Measurements from ENCODE around the gene PET100.
"Not testable (repeated sequence)": the region's sequence is repeated elsewhere in the genome, so short reads cannot be mapped to it uniquely, and the experiment has no call there.

Gene PET100

GRCh38 chr19:7635670-7636069, 6.1 kb downstream of the PET100 start:
- DNase-seq, result no peak

GRCh38 chr19:7636317-7636690, 6.7 kb downstream of the PET100 start:
- no peak for DNase-seq

- no peak for DNase-seq
Observed at GRCh38 chr19:7636691-7637373, 7.2 kb downstream of the PET100 start, which contains the start of gene STXBP2. Gene STXBP2 (plus strand): TSS chr19:7637110. CDS start chr19:7637150, 40 bp downstream.

- DNase-seq, result no peak
Observed at GRCh38 chr19:7637374-7638256, 8.0 kb downstream of the PET100 start.

GRCh38 chr19:7638802-7639465, 9.3 kb downstream of the PET100 start:
- DNase-seq, result no peak

GRCh38 chr19:7639863-7640348, 10.3 kb downstream of the PET100 start:
- DNase-seq, result no peak

GRCh38 chr19:7640803-7641202, 11.2 kb downstream of the PET100 start:
- no peak for DNase-seq

- DNase-seq, result no peak
Observed at GRCh38 chr19:7641290-7642276, 12.0 kb downstream of the PET100 start.

- DNase-seq, result no peak
Observed at GRCh38 chr19:7642295-7643030, 12.9 kb downstream of the PET100 start.

GRCh38 chr19:7643031-7643415, 13.4 kb downstream of the PET100 start:
- no peak for DNase-seq

GRCh38 chr19:7643629-7644549, 14.3 kb downstream of the PET100 start:
- DNase-seq, result not testable (repeated sequence)

- no peak for DNase-seq
Observed at GRCh38 chr19:7644550-7644877, 14.9 kb downstream of the PET100 start.

GRCh38 chr19:7645163-7645562, 15.6 kb downstream of the PET100 start:
- no peak for DNase-seq

- DNase-seq, result no peak
Observed at GRCh38 chr19:7645656-7646425, 16.2 kb downstream of the PET100 start.

- no peak for DNase-seq
Observed at GRCh38 chr19:7646426-7646700, 16.8 kb downstream of the PET100 start.

GRCh38 chr19:7647156-7647555, 17.6 kb downstream of the PET100 start:
- DNase-seq, result no peak

- DNase-seq, result no peak
Observed at GRCh38 chr19:7648265-7649014, 18.8 kb downstream of the PET100 start.

GRCh38 chr19:7650148-7650547, 20.6 kb downstream of the PET100 start:
- DNase-seq, result no peak
